KOPT-K1 (cell line): Measurements from ENCODE around the gene SEMA6A.

Experiments
- H3K27ac ChIP-seq: fragments of 200-600 bp; sonication (generic); 2 replicates; pipeline ENCODE4 v1.5.1; 2016; ENCODE audit warnings: antibody characterized with exemption, mild to moderate bottlenecking, low read depth, low read length; ENCODE audit not compliant: poor library complexity, severe bottlenecking
- H3K36me3 ChIP-seq: fragments of 200-600 bp; sonication (generic); 2 replicates; pipeline ENCODE4 v1.5.1; 2017; ENCODE audit warnings: antibody characterized with exemption, mild to moderate bottlenecking, low read length, moderate library complexity; ENCODE audit not compliant: insufficient read depth
- H3K9me3 ChIP-seq: fragments of 200-600 bp; sonication (generic); 2 replicates; pipeline ENCODE4 v1.5.1; 2017; ENCODE audit warnings: antibody characterized with exemption, low read length, mild to moderate bottlenecking; ENCODE audit not compliant: insufficient read depth, poor library complexity, severe bottlenecking

SEMA6A gene

DNA sequence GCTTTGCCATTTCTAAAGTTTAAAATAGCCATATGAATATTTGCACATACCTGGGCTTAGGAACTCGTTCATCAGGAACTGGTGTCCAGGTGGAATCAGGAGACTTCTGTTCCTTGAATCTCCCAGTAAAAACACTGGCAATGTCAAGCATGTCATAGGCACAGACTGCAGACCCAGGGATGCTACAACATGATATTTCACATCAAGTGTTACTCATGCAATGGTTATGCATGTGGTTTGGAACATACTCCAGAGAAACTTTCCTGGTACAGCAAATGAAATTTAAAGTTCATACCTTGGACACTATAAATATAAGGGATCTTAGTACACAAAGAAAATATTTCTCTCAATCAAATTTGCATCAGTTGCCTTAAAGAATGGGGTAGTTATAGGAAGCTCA is 92.2 kb downstream of the SEMA6A start:
- Histone ChIP-seq H3K9me3 (no peaks in the 10 kb centered on the region), H3K27ac (no peak overlapping the region), H3K36me3 (no peaks in the 10 kb centered on the region)

DNA sequence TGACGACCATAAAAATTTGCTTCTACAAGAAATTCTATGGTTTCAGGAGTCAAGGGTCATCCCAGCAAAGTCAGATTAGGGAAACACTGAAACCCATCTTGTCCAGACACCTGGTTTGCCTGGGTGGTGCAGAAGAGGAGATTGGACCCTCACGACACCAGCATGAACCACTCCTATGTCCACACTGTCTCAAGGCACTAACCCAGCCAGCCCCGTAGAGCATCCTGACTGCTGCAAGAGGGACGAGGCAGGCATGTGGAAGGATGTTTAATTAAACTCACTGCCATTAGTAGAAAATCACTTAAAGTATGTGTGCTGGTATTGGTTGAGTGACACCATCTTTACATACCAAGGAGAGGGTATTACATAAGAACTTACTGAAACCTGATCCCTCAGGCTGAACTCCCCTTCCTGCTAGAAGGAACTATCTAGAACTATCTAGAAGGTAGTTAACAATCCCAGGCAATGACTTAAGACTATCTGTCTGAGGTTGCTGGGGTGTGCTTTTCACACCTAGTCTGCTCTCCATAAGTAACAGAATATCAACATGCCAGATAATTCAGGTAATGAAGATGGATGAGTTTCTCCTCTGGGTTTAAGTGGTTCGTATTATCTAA is 93.6 kb downstream of the SEMA6A start:
- Histone ChIP-seq H3K27ac (no peak overlapping the region), H3K36me3 (no peaks in the 10 kb centered on the region), H3K9me3 (peaks cover 8% of the 10 kb centered on the region)

DNA sequence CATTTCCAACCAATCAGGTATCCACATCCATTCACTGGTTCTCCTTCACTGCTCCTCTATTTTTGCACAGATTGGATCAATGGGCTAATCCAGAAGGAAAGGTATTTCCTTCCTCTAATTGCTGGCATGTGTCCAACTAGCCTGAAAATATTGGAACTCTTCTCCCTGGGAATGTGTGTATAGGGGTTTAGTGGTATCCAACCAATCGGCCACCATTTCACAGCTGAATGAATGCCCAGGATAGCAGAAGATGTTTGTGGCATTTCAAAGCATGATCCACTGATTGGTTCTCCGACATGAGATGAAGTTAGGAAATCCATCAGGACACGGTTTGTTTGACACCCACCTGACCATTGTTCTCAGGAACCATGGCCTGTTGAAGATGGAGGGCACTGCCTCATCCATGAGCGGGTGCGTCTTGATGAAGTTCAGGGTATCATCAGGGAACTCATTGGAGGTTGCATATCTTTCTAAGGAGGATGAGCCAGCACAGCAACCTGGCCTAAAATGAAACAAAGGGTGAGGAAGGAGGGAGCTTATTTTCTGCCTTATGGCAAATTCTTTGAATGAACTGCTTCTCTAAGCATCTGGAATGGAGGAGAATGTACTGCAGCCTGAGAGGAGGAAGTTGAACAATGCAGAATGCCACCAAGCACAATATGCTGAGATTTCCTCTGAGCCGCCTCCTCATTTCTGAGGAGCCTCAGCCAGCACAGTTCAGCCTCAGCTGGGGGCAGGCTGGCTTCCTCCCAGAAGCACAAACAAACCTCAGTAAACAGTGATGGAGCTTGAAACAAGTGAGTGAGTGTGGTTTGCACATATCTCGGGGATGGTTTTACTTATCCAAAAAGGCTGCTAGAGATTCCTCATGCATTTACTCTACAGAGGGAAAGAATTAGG is 94.6 kb downstream of the SEMA6A start:
- Histone ChIP-seq H3K9me3 (peaks cover 8% of the 10 kb centered on the region), H3K36me3 (no peaks in the 10 kb centered on the region), H3K27ac (no peak overlapping the region)

DNA sequence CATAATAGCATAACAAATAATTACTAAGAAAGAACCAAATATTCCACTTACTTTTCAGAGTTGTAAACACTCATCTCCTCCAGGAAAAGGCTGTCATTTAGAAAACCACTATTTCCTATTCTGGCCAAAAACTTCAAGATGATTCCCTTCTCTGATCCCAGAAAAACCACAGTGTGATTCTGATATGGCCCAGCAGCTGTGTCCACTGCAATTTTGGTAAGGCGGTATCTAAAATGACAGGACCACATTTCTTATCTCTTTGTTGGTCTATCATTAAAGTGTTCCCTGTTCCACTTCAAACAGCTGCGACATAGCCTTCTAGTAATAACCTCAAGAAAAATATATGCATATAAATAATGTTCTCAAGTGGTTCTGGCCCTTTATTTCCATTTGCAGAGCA is 96.1 kb downstream of the SEMA6A start:
- no peaks in the 10 kb centered on the region for H3K36me3 ChIP-seq
- peaks cover 8% of the 10 kb centered on the region for H3K9me3 ChIP-seq
- H3K27ac ChIP-seq, result no peak overlapping the region

DNA sequence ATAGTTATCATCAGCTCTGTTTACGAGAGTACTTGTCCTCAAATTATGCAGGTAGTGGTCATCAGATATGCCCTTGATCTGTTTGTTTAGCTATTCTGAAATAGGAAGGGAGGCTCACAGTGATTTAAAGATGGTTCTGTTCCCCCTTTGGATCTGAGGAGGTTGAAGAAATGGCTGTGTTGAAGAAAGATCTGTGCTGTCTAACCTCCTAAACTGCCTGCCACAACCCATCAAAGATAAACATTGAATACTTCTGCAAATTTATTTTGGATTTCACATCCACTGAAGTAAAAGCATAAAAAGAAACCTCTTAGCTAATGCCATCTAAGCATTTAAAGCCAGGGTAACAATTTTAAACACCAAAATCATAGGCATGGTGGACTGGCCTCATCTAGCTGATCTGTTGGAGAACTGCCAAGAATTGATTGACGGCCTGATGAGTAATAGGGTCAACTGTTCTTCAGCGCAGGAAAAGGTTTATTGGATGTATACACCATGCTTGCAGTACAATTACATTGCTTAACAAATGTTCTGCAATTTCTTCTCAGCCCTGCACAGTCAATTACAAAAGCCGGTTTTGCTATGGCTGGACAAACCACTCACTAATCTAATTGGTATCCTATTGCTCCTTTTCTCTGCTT is 97.6 kb downstream of the SEMA6A start:
- Histone ChIP-seq H3K9me3 (peaks cover 8% of the 10 kb centered on the region), H3K27ac (no peak overlapping the region), H3K36me3 (no peaks in the 10 kb centered on the region)

DNA sequence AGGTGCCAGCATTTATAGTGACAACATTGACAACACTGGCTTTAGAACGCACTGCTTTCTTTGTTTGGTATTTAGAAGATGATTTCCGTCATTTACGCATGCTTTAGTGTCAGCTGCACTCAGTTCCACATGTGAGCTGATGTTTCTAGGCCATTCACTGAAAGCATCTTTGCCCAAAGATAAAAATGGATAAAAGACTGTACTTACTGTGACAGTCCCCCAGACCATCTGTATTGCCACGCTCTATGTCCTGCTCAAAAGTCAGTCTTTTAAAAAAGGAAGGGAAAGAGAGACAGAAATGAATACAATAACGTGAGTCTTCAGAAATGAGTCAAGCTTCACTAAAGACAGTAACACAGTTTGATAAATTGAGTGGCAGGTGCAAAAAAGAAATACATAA is 99.3 kb downstream of the SEMA6A start:
- H3K9me3 ChIP-seq, result peaks cover 8% of the 10 kb centered on the region
- no peaks in the 10 kb centered on the region for H3K36me3 ChIP-seq
- no peak overlapping the region for H3K27ac ChIP-seq

DNA sequence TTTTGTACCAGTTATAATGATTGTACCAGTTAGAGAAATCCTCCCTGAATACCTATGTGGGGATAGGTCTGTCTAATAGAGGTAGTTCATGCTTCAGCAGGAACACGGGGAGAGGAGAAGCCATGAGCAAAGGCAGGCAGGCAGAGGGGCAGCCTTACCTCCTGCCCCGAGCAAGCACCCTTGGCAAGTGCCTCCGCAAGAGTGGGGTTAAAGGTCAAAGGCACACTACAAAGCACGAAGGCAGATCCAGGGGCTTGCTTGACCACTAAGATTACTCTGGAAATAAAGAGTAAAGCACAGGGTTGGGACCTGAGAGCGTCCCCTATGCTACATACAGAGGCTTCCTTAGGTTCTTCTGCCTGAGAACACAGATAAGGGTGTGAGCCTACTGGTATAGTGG is 100.9 kb downstream of the SEMA6A start:
- Histone ChIP-seq H3K27ac (no peak overlapping the region), H3K36me3 (no peaks in the 10 kb centered on the region), H3K9me3 (peaks cover 12% of the 10 kb centered on the region)

DNA sequence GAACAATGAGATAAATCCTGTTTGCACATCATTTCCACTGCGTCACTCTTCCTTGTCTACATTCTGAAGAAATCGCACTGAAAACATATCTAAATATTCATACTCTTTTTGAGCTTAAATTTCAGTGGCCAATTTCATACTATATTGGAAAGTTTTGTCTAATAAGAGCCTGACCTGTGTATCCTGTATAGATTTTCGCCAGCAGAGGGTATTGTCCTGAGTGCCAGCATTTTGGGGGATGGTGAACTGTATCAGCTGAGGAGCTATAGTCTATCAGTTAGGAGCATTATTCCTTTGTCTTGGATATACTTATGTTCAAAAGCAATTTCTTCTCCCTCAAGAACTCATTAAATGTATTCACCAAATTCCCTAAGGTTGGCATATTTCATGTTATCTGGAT is 102.3 kb downstream of the SEMA6A start:
- Histone ChIP-seq H3K27ac (no peak overlapping the region), H3K36me3 (no peaks in the 10 kb centered on the region), H3K9me3 (peaks cover 14% of the 10 kb centered on the region)

DNA sequence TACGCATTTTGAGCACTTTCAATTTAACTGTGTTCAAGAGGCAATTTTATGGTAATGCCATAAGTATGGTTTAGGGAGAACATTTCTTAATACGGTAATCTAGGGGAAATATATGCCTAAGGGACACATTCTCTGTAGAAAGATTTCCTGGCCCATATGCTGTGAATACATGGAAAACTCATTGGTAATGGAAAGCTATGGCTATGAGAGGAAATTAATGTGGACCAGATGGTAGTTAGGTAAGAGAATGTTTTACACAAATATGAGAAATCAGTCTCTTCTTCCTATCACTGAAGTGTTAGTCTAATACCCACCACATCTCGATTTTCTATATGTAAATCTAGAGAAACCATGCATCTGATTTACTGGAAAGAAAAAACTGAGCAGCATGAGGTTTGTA is 105.0 kb downstream of the SEMA6A start:
- no peak overlapping the region for H3K27ac ChIP-seq
- H3K36me3 ChIP-seq, result no peaks in the 10 kb centered on the region
- H3K9me3 ChIP-seq, result peaks cover 7% of the 10 kb centered on the region

DNA sequence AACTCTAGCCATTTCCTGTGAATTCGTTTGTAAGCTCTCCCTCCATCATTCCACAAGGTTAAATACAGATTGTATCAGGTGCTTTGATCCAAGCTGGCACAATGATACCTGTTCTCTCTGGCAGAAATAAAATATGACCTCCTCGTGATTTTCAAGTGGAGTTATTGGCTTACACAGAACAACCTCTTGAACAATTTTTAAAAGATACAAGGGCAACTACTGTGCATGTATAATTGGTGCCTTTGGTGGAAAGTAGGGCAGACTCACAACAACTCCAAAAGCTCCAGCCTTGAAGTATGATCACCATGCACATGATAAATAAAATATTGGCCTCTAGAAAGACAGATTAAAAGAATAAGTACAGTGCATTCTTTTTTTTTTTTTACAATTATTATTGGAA is 106.0 kb downstream of the SEMA6A start:
- Histone ChIP-seq H3K9me3 (peaks cover 7% of the 10 kb centered on the region), H3K27ac (no peak overlapping the region), H3K36me3 (no peaks in the 10 kb centered on the region)

DNA sequence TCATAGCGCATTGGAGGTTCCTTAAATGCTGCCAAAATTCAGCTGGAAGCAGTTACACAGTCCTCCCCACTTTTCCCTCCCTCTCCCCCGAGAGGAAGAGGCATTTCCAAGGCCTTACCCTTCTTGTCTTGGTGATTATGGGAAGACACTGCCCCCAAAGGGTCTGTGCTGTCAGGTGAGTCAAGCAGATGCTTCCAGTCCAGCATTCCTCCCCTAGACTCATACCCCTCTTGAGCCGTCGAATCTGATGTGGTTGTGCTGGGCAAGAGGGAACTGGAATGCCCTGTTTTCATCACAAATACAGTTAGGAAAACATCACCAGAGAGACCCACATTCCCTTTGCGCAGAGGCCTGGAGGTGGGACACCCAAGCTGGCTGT is 107.2 kb downstream of the SEMA6A start:
- peaks cover 7% of the 10 kb centered on the region for H3K9me3 ChIP-seq
- no peak overlapping the region for H3K27ac ChIP-seq
- no peaks in the 10 kb centered on the region for H3K36me3 ChIP-seq

DNA sequence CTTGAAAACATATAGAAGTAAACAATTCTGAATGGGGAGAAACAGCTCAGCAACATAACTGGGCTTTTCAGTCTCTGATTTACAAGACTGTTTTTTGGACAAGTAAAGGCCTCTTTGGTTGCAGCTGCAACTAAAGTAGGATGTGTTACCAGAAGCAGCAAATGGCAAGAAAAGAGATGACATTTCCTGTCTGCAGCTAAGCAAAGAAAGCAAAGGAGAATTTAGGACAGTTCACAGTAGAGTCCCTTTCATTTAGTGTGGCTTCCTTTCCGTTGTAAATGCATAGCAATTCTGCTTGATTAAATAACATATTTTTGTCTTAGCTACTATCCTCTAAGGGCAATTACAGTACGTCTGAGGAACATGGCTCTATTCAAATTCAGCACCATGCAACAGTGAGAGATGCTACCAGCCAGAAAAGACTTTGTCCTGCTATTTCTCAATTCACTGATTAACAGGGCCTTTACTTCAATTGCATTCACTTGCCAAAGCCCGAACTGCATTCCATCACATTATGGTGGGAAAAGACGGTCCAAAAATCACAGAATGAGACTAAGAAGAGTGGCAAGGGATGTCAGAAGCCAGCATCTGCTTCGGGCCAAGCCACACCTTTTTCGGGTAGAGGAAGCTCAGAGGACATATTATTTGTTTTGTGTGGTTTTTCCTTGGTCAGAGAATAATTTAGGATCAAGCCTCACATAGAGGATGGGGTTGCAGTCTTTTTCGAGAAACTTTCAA is 107.7 kb downstream of the SEMA6A start:
- Histone ChIP-seq H3K36me3 (no peaks in the 10 kb centered on the region), H3K9me3 (peaks cover 7% of the 10 kb centered on the region), H3K27ac (no peak overlapping the region)

DNA sequence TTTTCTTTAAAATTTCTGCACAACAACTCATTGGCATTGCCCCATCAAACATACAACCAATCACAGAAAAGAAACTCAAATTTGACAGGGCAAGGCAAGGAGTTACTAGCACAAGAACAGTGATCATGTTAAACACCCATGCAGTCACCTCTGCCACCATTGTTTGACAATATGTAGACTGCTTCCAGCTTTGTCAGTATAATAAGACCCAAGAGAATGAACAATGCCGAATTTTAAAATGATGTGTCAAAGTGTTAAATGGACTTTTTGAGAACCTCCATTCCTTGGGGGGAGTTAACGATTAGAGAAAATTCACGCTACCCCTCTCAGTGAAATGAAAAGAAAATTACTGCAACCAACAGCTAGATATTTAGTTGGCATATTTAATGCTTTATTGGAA is 109.2 kb downstream of the SEMA6A start:
- H3K36me3 ChIP-seq, result no peaks in the 10 kb centered on the region
- no peak overlapping the region for H3K27ac ChIP-seq
- H3K9me3 ChIP-seq, result peaks cover 7% of the 10 kb centered on the region

DNA sequence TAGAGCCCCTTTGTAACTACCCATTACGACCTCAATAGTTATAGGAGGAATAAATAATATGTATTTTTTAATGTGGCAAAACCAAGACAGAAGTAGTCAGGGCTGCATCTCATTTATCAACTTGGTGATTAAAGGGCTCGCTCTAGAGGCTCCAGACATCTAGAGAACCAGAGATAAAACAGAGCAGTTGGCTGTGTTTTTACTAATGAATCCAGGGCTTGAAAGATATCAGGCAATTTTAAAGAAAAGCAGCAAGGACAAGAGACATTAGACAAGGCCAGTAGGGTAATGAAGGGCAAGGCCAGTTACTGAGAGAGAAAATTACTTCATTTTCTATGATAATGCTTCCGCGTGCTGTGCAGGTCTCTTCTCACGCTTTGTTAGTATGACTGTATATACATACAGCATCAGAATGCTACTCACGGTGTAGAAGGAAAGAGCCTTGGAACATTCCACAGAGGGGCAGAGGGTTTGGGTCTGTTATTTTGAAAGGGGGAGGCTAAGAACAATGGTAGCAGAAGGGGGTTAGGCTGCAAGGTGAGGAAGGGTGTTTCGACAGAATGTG is 110.4 kb downstream of the SEMA6A start:
- Histone ChIP-seq H3K9me3 (peaks cover 7% of the 10 kb centered on the region), H3K27ac (no peak overlapping the region), H3K36me3 (no peaks in the 10 kb centered on the region)

DNA sequence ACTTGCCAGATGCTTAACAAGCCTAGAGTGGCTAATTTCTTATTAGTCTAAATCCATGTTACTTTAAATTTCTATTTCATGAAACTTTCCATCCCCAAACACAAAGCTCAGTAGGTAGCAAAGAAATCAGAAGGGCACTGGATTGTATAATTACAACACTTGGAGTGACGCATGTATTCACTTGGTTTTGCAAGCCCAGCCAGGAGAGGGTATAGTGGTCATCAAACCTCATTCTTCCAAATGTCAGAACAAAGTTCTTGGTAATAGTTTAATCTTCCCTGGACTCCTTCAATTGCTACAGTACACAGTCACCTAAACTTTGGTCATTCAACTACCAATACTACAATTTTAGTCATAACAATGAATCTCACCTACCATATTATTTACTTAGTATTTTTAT is 112.1 kb downstream of the SEMA6A start:
- Histone ChIP-seq H3K27ac (no peak overlapping the region), H3K36me3 (no peaks in the 10 kb centered on the region), H3K9me3 (no peaks in the 10 kb centered on the region)
